Mesenchymal stem cell (in vitro differentiated cells and primary cell): Measurements from ENCODE around the gene LENG9.
"Not testable (repeated sequence)": the region's sequence is repeated elsewhere in the genome, so short reads cannot be mapped to it uniquely, and the experiment has no call there.

Source experiments
- DNase-seq: peaks from one replicate; pipeline ENCODE4 v3.0.0-alpha.2; 2013
- H2AFZ ChIP-seq: one replicate; pipeline ENCODE4 v1.6.1; 2013; ENCODE audit warnings: low read depth, mild to moderate bottlenecking, control low read depth, inconsistent platforms, low read length, moderate library complexity
- H2AK5ac ChIP-seq: 2 replicates; pipeline ENCODE4 v1.6.1; 2013; ENCODE audit warnings: low read length, moderate library complexity, mild to moderate bottlenecking, inconsistent platforms; ENCODE audit not compliant: severe bottlenecking
- H2BK120ac ChIP-seq: one replicate; pipeline ENCODE4 v1.6.1; 2013; ENCODE audit warnings: low read depth, mild to moderate bottlenecking, inconsistent platforms, low read length, moderate library complexity
- H2BK12ac ChIP-seq, 2 experiments: one replicate each; pipeline ENCODE4 v1.6.1; 2013; ENCODE audit warnings: inconsistent platforms in 2 of 2, low read length in 2 of 2, mild to moderate bottlenecking in 2 of 2, moderate library complexity in 2 of 2, control low read depth in 1 of 2
- H2BK15ac ChIP-seq: one replicate; pipeline ENCODE4 v1.6.1; 2013; ENCODE audit warnings: mild to moderate bottlenecking, low read depth, inconsistent platforms; ENCODE audit not compliant: poor library complexity, severe bottlenecking
- H2BK5ac ChIP-seq: 2 replicates; pipeline ENCODE4 v1.6.1; 2013; ENCODE audit warnings: low read depth, mild to moderate bottlenecking, low read length, control low read depth, inconsistent platforms; ENCODE audit not compliant: poor library complexity, severe bottlenecking
- H3K14ac ChIP-seq, 2 experiments: one replicate each; pipeline ENCODE4 v1.6.1; 2013; ENCODE audit warnings: inconsistent platforms in 2 of 2, low read length in 2 of 2, control low read depth in 1 of 2, mild to moderate bottlenecking in 1 of 2, moderate library complexity in 1 of 2
- H3K18ac ChIP-seq, 2 experiments: one replicate each; pipeline ENCODE4 v1.6.1; 2013; ENCODE audit warnings: inconsistent platforms in 2 of 2, low read length in 2 of 2, control low read depth in 1 of 2, low read depth in 1 of 2, mild to moderate bottlenecking in 1 of 2
- H3K23ac ChIP-seq, 2 experiments: one replicate each; pipeline ENCODE4 v1.6.1; 2013; ENCODE audit warnings: inconsistent platforms in 2 of 2, low read length in 2 of 2, mild to moderate bottlenecking in 2 of 2, moderate library complexity in 2 of 2, control low read depth in 1 of 2
- H3K27ac ChIP-seq: 2 replicates; pipeline ENCODE4 v1.5.1; 2013; ENCODE audit warnings: mild to moderate bottlenecking, moderate library complexity, low read length, control low read depth, inconsistent platforms; ENCODE audit not compliant: poor library complexity, severe bottlenecking
- H3K27me3 ChIP-seq, 2 experiments: 2 replicates each; pipeline versions ENCODE4 v1.6.1 to v1.7.0; 2013; ENCODE audit warnings: low read length in 2 of 2, mild to moderate bottlenecking in 2 of 2, moderate library complexity in 2 of 2, control low read depth in 1 of 2, inconsistent platforms in 1 of 2; ENCODE audit not compliant: control insufficient read depth in 1 of 2, insufficient read depth in 1 of 2
- H3K36me3 ChIP-seq, 2 experiments: 2 replicates each; pipeline versions ENCODE4 v1.6.1 to v1.7.0; 2013; ENCODE audit warnings: low read length in 2 of 2, control low read depth in 1 of 2, inconsistent platforms in 1 of 2, low read depth in 1 of 2, mild to moderate bottlenecking in 1 of 2; ENCODE audit not compliant: insufficient read depth in 2 of 2, control insufficient read depth in 1 of 2
- H3K4ac ChIP-seq, 2 experiments: one replicate each; pipeline ENCODE4 v1.6.1; 2013; ENCODE audit warnings: inconsistent platforms in 2 of 2, low read length in 2 of 2, mild to moderate bottlenecking in 2 of 2, moderate library complexity in 2 of 2, control low read depth in 1 of 2, low read depth in 1 of 2
- H3K4me1 ChIP-seq: 2 replicates; pipeline ENCODE4 v1.6.1; 2013; ENCODE audit warnings: low read depth, low read length, control low read depth; ENCODE audit not compliant: control insufficient read depth, insufficient read depth
- H3K4me2 ChIP-seq: 2 replicates; pipeline ENCODE4 v1.6.1; 2013; ENCODE audit warnings: low read length, mild to moderate bottlenecking, inconsistent platforms; ENCODE audit not compliant: poor library complexity, severe bottlenecking
- H3K4me3 ChIP-seq, 2 experiments: 2 replicates each; pipeline versions ENCODE4 v1.5.1 to v1.7.0; 2013; ENCODE audit warnings: low read length in 2 of 2, mild to moderate bottlenecking in 2 of 2, control low read depth in 1 of 2, low read depth in 1 of 2; ENCODE audit not compliant: insufficient read depth in 1 of 2
- H3K79me1 ChIP-seq: replicated peaks from 2 replicates; pipeline ENCODE4 v1.6.1; 2013; ENCODE audit warnings: mild to moderate bottlenecking, control low read depth, low read length, inconsistent platforms; ENCODE audit not compliant: poor library complexity, severe bottlenecking
- H3K9ac ChIP-seq: 2 replicates; pipeline ENCODE4 v1.7.0; 2013; ENCODE audit warnings: mild to moderate bottlenecking, low read length, moderate library complexity
- H3K9me3 ChIP-seq: 2 replicates; pipeline ENCODE4 v1.7.0; 2013; ENCODE audit warnings: mild to moderate bottlenecking, low read length; ENCODE audit not compliant: control insufficient read depth
- H4K8ac ChIP-seq: one replicate; pipeline ENCODE4 v1.6.1; 2013; ENCODE audit warnings: inconsistent platforms, mild to moderate bottlenecking, low read length, moderate library complexity
- H4K91ac ChIP-seq: one replicate; pipeline ENCODE4 v1.6.1; 2013; ENCODE audit warnings: mild to moderate bottlenecking, low read length, inconsistent platforms
- WGBS: methylation state at CpG from one replicate; pipeline ENCODE4 v1.1.7; 2013; ENCODE audit warnings: mixed read lengths; 5-methylcytosine and 5-hydroxymethylcytosine counted together

LENG9 gene

GRCh38 chr19:54470276-54470887, 6.8 kb upstream of the LENG9 start:
- no peak overlapping the region for H3K18ac ChIP-seq
- H4K8ac ChIP-seq: no peak overlapping the region
- H2BK12ac ChIP-seq: no peak overlapping the region
- H2BK15ac ChIP-seq: no peak overlapping the region
- no peak overlapping the region for H2BK5ac ChIP-seq
- no peak overlapping the region for H2AFZ ChIP-seq
- no peak overlapping the region for H3K4me2 ChIP-seq
- H3K9ac ChIP-seq: peak overlapping the region; percentile 74
- H3K36me3 ChIP-seq: peaks cover 0 to under 1% of the 10 kb centered on the region in 2 experiments
- H3K4ac ChIP-seq: no peak overlapping the region
- WGBS: 82% methylated on average over 9 of the region's 10 CpGs
- H2BK120ac ChIP-seq: no peak overlapping the region
- no peaks in the 10 kb centered on the region for H3K9me3 ChIP-seq
- no peak overlapping the region for H3K23ac ChIP-seq
- H3K27me3 ChIP-seq: peaks cover 12 to 22% of the 10 kb centered on the region in 2 experiments
- no peak overlapping the region for H3K27ac ChIP-seq
- no peak for DNase-seq
- no peak overlapping the region for H2AK5ac ChIP-seq
- peaks cover 18% of the 10 kb centered on the region for H3K4me1 ChIP-seq
- peak overlapping the region in 1 of 2 experiments; percentile 64 for H3K4me3 ChIP-seq
- H4K91ac ChIP-seq: no peak overlapping the region
- H3K79me1 ChIP-seq: no peaks in the 10 kb centered on the region
- H3K14ac ChIP-seq: no peak overlapping the region

- Histone ChIP-seq H3K23ac (no peak overlapping the region), H2AFZ (no peak overlapping the region), H4K8ac (no peak overlapping the region), H4K91ac (no peak overlapping the region), H3K4me1 (peaks cover 24% of the 10 kb centered on the region), H3K18ac (no peak overlapping the region), H3K14ac (no peak overlapping the region), H2BK15ac (no peak overlapping the region), H3K9ac (no peak overlapping the region), H3K79me1 (no peaks in the 10 kb centered on the region), H3K27ac (no peak overlapping the region), H2BK120ac (no peak overlapping the region), H3K9me3 (no peaks in the 10 kb centered on the region), H2BK5ac (no peak overlapping the region), H3K4ac (no peak overlapping the region), H3K4me2 (no peak overlapping the region), H3K27me3 (peaks cover 12 to 22% of the 10 kb centered on the region in 2 experiments), H3K4me3 (no peak overlapping the region), H2BK12ac (no peak overlapping the region), H3K36me3 (peaks cover 0 to 6% of the 10 kb centered on the region in 2 experiments), H2AK5ac (no peak overlapping the region)
- no peak for DNase-seq
- 62% methylated on average over 8 of the region's 8 CpGs for WGBS
These were observed 5.9 kb upstream of the LENG9 start for GRCh38 chr19:54469496-54469934.

- not testable (repeated sequence) for H2BK15ac ChIP-seq, H3K23ac ChIP-seq, H4K8ac ChIP-seq, H2BK120ac ChIP-seq, H3K79me1 ChIP-seq, H3K27ac ChIP-seq, H3K4me3 ChIP-seq, H3K14ac ChIP-seq, H2BK12ac ChIP-seq, H2BK5ac ChIP-seq, H3K9me3 ChIP-seq, H4K91ac ChIP-seq, H3K4me2 ChIP-seq, H2AFZ ChIP-seq, H2AK5ac ChIP-seq, H3K9ac ChIP-seq, DNase-seq, H3K18ac ChIP-seq, H3K4ac ChIP-seq
- peaks cover 34% of the 10 kb centered on the region for H3K4me1 ChIP-seq
- 97% methylated on average over 14 of the region's 14 CpGs for WGBS
- peaks cover 14 to 25% of the 10 kb centered on the region in 2 experiments for H3K36me3 ChIP-seq
- H3K27me3 ChIP-seq: peaks cover 7 to 16% of the 10 kb centered on the region in 2 experiments
These were observed 2.5 kb upstream of the LENG9 start for GRCh38 chr19:54466110-54466480.

- no peak overlapping the region for H3K14ac ChIP-seq
- no peak overlapping the region for H2BK5ac ChIP-seq
- WGBS: 92% methylated on average over 49 of the region's 49 CpGs
- H3K27me3 ChIP-seq: peaks cover 1 to 11% of the 10 kb centered on the region in 2 experiments
- H3K9me3 ChIP-seq: no peaks in the 10 kb centered on the region
- H3K79me1 ChIP-seq: peaks cover 4% of the 10 kb centered on the region
- peaks cover 19 to 31% of the 10 kb centered on the region in 2 experiments for H3K36me3 ChIP-seq
- no peak overlapping the region for H2BK15ac ChIP-seq
- no peak overlapping the region for H3K23ac ChIP-seq
- no peak overlapping the region for H3K4me2 ChIP-seq
- no peak overlapping the region for H2AFZ ChIP-seq
- DNase-seq: no peak
- no peak overlapping the region for H3K4ac ChIP-seq
- H2AK5ac ChIP-seq: no peak overlapping the region
- no peak overlapping the region for H3K9ac ChIP-seq
- peaks cover 32% of the 10 kb centered on the region for H3K4me1 ChIP-seq
- peak overlapping the region in 1 of 2 experiments; percentile 55 for H2BK12ac ChIP-seq
- no peak overlapping the region for H3K4me3 ChIP-seq
- peak overlapping the region; percentile 58 for H4K91ac ChIP-seq
- H3K27ac ChIP-seq: no peak overlapping the region
- H2BK120ac ChIP-seq: no peak overlapping the region
- H4K8ac ChIP-seq: peak overlapping the region; percentile 88
- no peak overlapping the region for H3K18ac ChIP-seq
These were observed 2.0 kb upstream of the LENG9 start for GRCh38 chr19:54465426-54466109.
